GM21381 (cell line): ENCODE results near the gene HPGD.
A peak's percentile ranks its signal among the peaks of the same experiment; 100 is the strongest.
"Not testable (repeated sequence)": the region's sequence is repeated elsewhere in the genome, so short reads cannot be mapped to it uniquely, and the experiment has no call there.

Experiments used
- ATAC-seq: cut with Tn5 transposase; IDR thresholded peaks from one replicate; pipeline ENCODE4 v1.9.1; 2021; ENCODE audit warnings: mild to moderate bottlenecking, moderate library complexity; ENCODE audit not compliant: unreplicated experiment

The HPGD gene

DNA sequence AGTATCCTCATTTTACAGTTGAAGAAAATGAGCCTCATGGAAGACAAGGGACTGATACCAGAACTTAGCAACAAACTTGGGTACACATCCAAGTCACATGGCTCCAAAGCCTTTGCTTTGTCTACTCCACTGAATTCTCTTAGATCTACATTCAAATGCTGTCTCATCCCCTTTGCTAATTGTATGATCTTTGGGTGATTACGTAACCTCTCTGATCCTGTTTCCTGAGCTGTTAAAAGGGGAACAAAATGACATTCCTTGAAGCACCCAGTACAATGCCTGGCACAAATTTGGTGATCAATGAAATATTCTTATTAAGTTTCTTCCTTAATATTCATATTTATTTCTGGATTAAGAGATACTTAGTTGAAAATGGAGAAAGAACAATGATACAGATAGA lies 5.9 kb upstream of the HPGD start:
- ATAC-seq, result no peak

- no peak for ATAC-seq
Measured at GRCh38 chr4:174526731-174527130, 4.4 kb upstream of the HPGD start.

- ATAC-seq, result no peak
Measured at GRCh38 chr4:174524242-174524641, 2.0 kb upstream of the HPGD start.

- no peak for ATAC-seq
Measured at GRCh38 chr4:174523025-174523693, 871 bp upstream of the HPGD start.

DNA sequence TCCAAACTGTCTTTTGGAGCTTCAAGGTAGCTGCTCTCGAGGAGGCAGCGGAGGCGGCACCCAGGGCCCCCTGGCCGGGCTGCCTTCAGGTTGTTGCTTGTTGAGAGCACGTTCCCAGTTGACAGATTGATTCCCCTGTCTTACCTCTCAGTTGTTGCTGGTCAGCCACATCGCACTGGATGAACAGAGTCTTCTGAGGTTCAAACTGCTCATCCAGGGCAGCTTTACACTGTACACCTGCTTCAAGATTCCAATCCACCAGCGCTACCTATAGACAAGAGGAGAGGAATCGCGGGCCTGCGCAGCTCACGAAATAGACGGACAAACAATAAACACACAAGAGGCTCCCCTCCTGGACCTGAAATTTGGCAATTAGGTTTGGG lies 497 bp downstream of the HPGD start:
- ATAC-seq, result peak; percentile 26

DNA sequence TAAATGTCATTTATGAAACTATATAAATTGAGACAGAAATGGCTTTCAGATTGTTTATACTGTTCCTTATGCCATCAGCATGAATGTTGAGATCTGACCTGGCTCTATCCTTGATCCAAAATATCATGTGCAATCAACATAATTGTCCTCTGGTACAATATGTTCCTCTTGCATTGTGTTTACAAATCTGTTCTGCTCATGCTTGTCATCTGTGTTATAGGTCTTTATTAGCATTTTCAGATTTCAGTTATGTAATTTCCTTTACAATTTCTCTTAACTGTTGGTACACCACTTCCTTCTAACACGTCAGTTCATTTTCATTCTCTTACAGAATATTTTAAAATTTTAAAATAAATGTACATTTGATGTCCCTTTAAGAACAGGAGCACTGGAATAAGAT lies 1.6 kb downstream of the HPGD start:
- ATAC-seq, result no peak

DNA sequence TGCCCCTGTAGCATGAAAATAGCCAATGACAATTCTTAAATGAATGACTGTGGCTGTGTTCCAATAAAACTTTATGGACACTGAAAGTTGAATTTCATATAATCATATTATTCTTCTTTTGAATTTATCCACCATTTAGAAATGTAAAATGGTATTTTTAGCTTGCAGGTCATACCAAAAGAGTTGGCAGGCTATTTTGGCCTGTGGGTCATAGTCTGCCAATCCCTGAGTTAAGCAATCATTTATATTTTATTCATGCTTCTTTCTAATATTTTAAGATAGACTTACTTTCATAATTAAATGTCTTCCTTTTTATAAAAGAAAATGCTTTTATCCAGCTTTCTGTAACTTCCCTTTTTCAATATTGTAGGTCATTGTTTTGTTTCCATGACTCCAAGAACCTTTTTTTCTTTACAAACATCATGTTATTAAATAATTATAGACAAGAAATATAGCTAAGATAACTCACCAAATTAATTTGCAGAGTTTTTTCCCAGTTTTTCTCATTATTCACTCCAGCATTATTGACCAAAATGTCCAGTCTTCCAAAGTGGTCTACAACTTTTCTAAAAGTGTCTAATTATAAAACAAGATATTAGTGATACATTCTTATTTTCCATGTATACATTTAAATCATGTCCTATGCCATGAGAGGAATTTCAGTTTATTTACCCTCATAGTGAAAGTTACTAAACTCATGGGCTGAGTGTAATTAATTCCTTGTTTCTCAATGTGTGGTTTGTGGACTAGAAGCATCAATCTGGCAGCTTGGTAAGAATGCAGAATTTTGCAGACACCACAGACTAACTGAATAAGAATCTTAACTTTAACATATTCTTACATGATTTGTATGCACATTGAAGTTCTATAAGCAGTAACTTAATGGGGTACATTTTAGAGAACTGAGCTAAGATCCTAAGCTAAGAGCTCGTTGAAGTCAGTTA lies 4.5 kb downstream of the HPGD start:
- ATAC-seq, result no peak

- ATAC-seq, result no peak
Measured at GRCh38 chr4:174516794-174517193, 5.5 kb downstream of the HPGD start.

GRCh38 chr4:174516345-174516744 lies 5.9 kb downstream of the HPGD start:
- ATAC-seq, result no peak

DNA sequence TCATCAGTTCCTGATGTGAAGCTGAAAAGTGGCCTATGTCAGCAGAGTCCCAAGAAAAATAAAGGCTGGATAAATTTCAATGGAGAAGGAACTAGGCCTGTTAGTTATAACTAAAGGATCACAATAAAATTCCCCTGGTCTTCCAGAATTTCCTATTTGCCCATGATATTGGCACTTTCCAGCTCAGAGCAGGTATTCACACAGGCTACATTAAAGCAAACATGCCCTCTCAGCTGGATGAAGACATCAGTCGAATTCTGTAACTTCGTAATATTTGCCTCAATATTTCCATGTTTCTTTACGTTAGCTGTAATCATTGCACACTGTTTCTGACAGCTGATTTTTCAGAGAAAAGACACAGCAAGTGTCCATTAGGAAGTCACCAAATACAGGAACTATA lies 9.5 kb downstream of the HPGD start:
- ATAC-seq, result no peak

GRCh38 chr4:174505892-174506291 lies 16.4 kb downstream of the HPGD start:
- ATAC-seq, result no peak

GRCh38 chr4:174505007-174505406 lies 17.3 kb downstream of the HPGD start:
- no peak for ATAC-seq

DNA sequence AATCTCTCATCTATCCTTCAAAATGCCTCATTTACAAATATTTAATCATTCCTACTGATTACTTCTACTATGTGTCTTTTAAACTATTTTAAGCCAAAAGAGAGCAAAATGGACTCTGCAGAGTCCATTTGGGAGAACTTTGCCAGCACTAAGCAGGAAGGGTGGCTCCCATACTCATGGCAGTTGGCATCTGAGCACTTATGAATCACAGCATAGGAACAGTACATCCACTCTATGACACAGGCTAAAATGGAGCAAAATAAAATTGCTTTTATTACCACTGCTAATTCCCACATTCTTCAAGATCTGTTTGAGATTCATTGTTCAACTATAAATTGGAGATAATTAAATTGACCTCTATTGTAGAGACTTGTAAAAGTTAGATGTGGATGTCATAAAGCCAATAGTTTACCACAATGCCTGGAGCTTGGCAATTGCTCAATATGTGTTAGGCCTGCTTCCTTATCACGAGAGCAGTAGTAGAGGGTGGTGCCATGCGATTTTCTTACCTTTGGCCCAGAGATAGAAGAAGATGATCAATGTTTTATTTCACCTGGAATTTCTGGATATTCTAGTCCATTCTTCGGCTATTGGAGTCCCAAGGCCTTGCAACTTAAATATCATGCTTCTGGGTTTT lies 19.1 kb downstream of the HPGD start:
- ATAC-seq, result no peak

- no peak for ATAC-seq
Measured at GRCh38 chr4:174496631-174497432, 25.5 kb downstream of the HPGD start.

DNA sequence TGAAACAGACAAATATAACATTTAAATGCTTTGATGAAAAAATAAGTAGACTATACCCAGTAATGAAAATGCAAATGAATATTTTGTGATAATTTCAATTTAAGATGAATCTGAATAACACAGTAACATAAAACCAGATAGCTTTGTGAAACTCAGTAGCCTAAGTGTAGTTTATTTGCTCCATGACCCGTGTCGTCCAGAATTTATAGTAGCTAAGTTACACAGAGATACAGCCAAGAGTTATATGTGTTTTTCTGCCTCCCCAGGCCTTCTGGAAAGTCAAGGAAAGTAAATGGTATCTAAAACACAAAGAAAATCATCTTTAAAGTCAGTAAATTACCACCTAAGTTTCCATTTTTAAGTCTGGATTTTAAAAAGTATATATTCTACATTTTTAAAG lies 26.7 kb downstream of the HPGD start:
- no peak for ATAC-seq

DNA sequence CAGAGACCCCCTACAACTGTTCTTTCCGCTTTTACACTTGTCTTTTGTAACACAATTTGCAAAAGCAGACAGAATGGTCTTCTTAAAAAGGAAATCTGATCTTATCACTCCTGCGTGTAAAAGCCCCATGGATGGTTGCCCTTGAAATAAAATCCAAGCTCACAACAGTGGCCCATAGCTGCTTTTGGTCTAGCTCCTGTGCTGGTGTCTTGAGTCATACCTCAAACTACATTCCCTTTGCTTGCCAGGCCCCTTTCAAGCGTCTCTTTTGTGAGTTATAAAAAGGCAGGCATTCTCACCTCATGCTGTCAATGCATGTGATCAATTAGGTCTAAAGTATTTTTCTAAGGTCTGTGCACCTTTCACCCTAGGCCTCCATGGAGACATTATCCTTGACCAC lies 27.6 kb downstream of the HPGD start:
- no peak for ATAC-seq

GRCh38 chr4:174494146-174494545 lies 28.1 kb downstream of the HPGD start:
- no peak for ATAC-seq

DNA sequence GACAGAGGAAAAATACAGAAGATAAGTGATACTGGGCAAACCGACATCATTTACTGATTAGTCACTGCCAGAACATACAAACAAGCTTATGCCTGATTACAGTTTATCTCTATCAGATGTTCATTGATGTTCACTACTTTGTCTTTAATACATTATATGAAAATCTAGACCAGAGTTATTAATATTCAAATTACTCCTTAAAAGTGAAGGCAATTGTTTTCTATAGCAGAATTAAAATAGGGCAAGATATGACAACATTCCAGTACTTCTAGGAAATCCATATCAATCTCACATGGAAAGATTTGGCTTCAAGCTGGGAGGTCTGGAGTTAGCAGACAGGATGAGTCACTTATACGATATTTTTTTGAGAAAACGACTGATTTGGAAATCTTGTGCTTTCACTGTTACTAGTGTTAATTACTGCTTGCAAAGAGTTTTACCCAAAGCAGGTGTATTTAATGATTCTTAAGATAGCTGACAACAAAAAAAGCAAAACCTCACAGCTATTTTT lies 31.8 kb downstream of the HPGD start:
- no peak for ATAC-seq

- ATAC-seq, result not testable (repeated sequence)
Measured at GRCh38 chr4:174488368-174488767, 33.9 kb downstream of the HPGD start.

- ATAC-seq, result no peak
Measured at GRCh38 chr4:174485025-174485424, 37.3 kb downstream of the HPGD start.

GRCh38 chr4:174483792-174484191 lies 38.5 kb downstream of the HPGD start:
- no peak for ATAC-seq
